ENCODE measurements around the gene CDKAL1. TPM values are rescaled to one million over a fixed set of nuclear protein-coding genes. Genes with fewer than 3 reads are reported as not detected.

The CDKAL1 gene
- total RNA-seq = 10 to 100 TPM; 11.8 to 21.4 (median 13.8) TPM

GRCh38 chr6:20534295-20535262 is at the start of gene CDKAL1:
Gene CDKAL1 (plus strand): TSS chr6:20534457. CDS start chr6:20546351, 11,894 bp downstream.
- TF ChIP-seq, protein P1, sequence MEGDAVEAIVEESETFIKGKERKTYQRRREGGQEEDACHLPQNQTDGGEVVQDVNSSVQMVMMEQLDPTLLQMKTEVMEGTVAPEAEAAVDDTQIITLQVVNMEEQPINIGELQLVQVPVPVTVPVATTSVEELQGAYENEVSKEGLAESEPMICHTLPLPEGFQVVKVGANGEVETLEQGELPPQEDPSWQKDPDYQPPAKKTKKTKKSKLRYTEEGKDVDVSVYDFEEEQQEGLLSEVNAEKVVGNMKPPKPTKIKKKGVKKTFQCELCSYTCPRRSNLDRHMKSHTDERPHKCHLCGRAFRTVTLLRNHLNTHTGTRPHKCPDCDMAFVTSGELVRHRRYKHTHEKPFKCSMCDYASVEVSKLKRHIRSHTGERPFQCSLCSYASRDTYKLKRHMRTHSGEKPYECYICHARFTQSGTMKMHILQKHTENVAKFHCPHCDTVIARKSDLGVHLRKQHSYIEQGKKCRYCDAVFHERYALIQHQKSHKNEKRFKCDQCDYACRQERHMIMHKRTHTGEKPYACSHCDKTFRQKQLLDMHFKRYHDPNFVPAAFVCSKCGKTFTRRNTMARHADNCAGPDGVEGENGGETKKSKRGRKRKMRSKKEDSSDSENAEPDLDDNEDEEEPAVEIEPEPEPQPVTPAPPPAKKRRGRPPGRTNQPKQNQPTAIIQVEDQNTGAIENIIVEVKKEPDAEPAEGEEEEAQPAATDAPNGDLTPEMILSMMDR (IDR thresholded peaks at IDR 0.05) = no peak
- DNase-seq (ENCODE audit: low spot score) (peak; percentile 76), ATAC-seq (ENCODE audit: low FRiP score) (peak; percentile 87)

GRCh38 chr6:20486641-20487040 is 47.6 kb upstream of the CDKAL1 start:
- TF ChIP-seq, protein P1 (IDR thresholded peaks at IDR 0.05) = no peak
- DNase-seq (ENCODE audit: low spot score) (no peak), ATAC-seq (ENCODE audit: low FRiP score) (no peak)

DNA sequence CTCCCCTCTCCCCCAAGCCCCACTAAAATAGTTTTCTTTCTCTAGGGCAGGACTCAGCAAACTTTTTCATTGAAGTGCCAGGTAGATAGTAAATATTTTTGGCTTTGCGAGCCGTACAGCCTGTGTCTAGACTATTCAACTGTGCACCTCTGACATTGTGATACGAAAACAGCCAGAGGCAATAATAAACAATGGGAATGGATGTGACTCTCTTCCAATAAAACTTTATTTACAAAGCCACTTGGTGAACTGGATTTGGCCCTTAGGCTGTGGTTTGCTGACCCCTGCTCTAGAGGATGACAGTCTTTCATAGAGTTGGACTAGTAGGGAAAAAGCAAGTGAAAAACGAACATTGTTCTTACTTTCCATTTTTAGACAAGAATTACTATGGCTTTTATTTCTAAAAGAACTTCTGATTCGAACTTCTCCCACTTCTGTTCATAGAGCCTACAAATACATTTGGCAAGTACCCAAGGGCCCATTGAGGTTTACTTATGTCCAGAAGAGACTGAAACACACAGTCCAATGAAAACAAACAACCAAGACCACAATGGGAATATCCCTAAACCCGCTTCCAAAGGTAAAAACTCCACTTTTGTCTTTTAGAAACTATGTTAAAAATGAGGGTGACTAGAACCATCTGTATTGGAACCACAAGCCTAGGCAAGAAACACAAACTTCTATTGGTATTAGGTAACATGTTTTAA is 46.4 kb upstream of the CDKAL1 start:
- ATAC-seq (ENCODE audit: low FRiP score) (no peak), DNase-seq (ENCODE audit: low spot score) (no peak)
- TF ChIP-seq, protein P1 (IDR thresholded peaks at IDR 0.05) = no peak

- DNase-seq (ENCODE audit: low spot score) = no peak
- TF ChIP-seq, protein P1 (IDR thresholded peaks at IDR 0.05) = no peak
- no peak for ATAC-seq (ENCODE audit: low FRiP score)
Measured at GRCh38 chr6:20490591-20490990, 43.7 kb upstream of the CDKAL1 start.

DNA sequence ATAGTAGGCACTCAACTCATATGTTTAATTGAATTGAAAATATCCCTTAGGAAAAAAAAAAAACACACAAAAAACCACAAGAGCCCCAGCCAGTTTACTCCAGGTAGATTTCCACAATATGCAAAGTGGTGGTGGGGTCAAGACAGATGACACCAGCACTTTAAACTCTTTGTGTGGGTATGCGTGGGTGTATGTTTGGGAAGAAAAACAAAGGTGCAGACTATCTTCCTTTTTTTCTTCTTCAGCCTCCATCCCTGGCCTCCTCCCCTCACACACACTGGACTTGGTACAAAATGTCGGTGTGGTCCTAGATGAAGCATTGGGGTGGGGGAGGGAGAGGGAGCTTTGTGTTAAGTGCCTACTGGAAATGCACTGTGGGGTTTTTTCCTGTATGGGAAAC is 42.2 kb upstream of the CDKAL1 start:
- TF ChIP-seq, protein P1 (IDR thresholded peaks at IDR 0.05) = no peak
- DNase-seq (ENCODE audit: low spot score) (no peak), ATAC-seq (ENCODE audit: low FRiP score) (no peak)

DNA sequence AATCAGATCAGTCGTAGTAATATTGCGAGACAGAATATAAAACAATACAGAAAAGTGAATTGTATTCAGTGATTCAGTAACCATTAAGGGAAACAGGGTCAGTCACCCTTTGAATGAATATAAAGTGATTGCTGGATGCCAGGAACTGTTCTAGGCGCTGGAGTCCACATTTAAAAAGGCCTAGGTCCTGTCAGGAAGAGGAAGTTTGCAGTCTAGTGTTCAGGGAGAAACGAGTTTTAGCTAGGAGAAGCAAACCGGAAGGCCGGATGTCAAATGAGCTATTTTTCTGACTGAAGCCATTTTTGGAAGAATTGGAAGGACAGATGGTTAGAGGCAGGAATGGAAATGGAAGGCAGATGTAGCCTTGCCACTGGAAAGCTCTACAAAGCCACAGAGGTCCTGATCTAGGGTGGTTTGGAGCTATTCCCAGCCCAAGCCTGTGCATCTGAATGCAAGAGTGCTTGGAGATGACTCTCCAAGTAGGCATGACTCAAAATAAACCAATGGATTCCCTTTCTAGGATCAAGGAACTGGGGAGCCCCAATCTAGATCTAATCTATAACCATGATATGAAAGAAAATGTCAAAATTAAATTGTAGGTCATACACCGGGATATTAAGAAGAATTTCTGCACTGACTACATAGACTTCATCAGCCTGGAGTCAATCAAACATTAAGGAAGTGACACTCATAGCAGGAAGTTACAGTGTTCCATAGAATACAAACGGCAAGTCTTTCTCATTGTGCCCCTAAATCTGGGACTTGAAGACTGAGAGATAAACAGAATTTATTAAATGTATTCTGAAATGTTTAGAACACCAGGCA is 36.8 kb upstream of the CDKAL1 start:
- TF ChIP-seq, protein P1 (IDR thresholded peaks at IDR 0.05) = no peak
- DNase-seq (ENCODE audit: low spot score) (no peak), ATAC-seq (ENCODE audit: low FRiP score) (no peak)

All from omental fat pad (tissue), 4 donors.